ENCODE measurements around the gene FKBP1C.

The FKBP1C gene

GRCh38 chr6:63249875-63250482 is 38.7 kb downstream of the FKBP1C start:
- Histone ChIP-seq H3K4me1 (ENCODE audit: control insufficient read depth in 5 of 5, insufficient read depth in 5 of 5, low read length in 5 of 5) (no peaks in the 10 kb centered on the region), H3K9ac (ENCODE audit: low read length in 5 of 5) (no peak overlapping the region), H3K27me3 (ENCODE audit: control insufficient read depth in 5 of 5, insufficient read depth in 4 of 5, low read length in 5 of 5) (no peaks in the 10 kb centered on the region), H3K4me3 (ENCODE audit: low read depth in 1 of 5, low read length in 5 of 5) (no peak overlapping the region), H3K36me3 (ENCODE audit: control insufficient read depth in 5 of 5, insufficient read depth in 5 of 5, low read length in 5 of 5) (no peaks in the 10 kb centered on the region), H3K9me3 (ENCODE audit: control insufficient read depth in 5 of 5, low read length in 5 of 5) (no peaks in the 10 kb centered on the region), H3K27ac (ENCODE audit: low read depth, low read length) (no peak overlapping the region)

GRCh38 chr6:63259153-63259552 is 47.9 kb downstream of the FKBP1C start:
- Histone ChIP-seq H3K4me1 (ENCODE audit: control insufficient read depth in 5 of 5, insufficient read depth in 5 of 5, low read length in 5 of 5) (no peaks in the 10 kb centered on the region), H3K9me3 (ENCODE audit: control insufficient read depth in 5 of 5, low read length in 5 of 5) (no peaks in the 10 kb centered on the region), H3K4me3 (ENCODE audit: low read depth in 1 of 5, low read length in 5 of 5) (no peak overlapping the region), H3K36me3 (ENCODE audit: control insufficient read depth in 5 of 5, insufficient read depth in 5 of 5, low read length in 5 of 5) (no peaks in the 10 kb centered on the region), H3K27me3 (ENCODE audit: control insufficient read depth in 5 of 5, insufficient read depth in 4 of 5, low read length in 5 of 5) (peaks cover 0 to 4% (median 0%) of the 10 kb centered on the region in 5 donors), H3K27ac (ENCODE audit: low read depth, low read length) (no peak overlapping the region), H3K9ac (ENCODE audit: low read length in 5 of 5) (no peak overlapping the region)

GRCh38 chr6:63261820-63262219 is 50.6 kb downstream of the FKBP1C start:
- Histone ChIP-seq H3K9ac (ENCODE audit: low read length in 5 of 5) (no peak overlapping the region), H3K9me3 (ENCODE audit: control insufficient read depth in 5 of 5, low read length in 5 of 5) (no peaks in the 10 kb centered on the region), H3K36me3 (ENCODE audit: control insufficient read depth in 5 of 5, insufficient read depth in 5 of 5, low read length in 5 of 5) (no peaks in the 10 kb centered on the region), H3K4me1 (ENCODE audit: control insufficient read depth in 5 of 5, insufficient read depth in 5 of 5, low read length in 5 of 5) (no peaks in the 10 kb centered on the region), H3K4me3 (ENCODE audit: low read depth in 1 of 5, low read length in 5 of 5) (no peak overlapping the region), H3K27ac (ENCODE audit: low read depth, low read length) (no peak overlapping the region), H3K27me3 (ENCODE audit: control insufficient read depth in 5 of 5, insufficient read depth in 4 of 5, low read length in 5 of 5) (peaks cover 0 to 4% (median 0%) of the 10 kb centered on the region in 5 donors)

Data from subcutaneous abdominal adipose tissue (tissue), 5 donors.